HepG2 (cell line): ENCODE data around the gene JPT1. TPM values are rescaled to one million over a fixed set of nuclear protein-coding genes. Genes with fewer than 3 reads are reported as not detected.
A peak's percentile ranks its signal among the peaks of the same experiment; 100 is the strongest.

Experiments used
- AFF4 ChIP-seq: sonication (generic); formaldehyde crosslinking; IDR thresholded peaks from 2 replicates; pipeline ENCODE4 v1.4.0; 2020; ENCODE audit warnings: missing genetic modification reagents
- CREBL2 ChIP-seq: sonication (generic); formaldehyde crosslinking; IDR thresholded peaks from 2 replicates; pipeline ENCODE4 v1.8.1; 2023; ENCODE audit warnings: missing genetic modification reagents, mild to moderate bottlenecking, borderline replicate concordance
- EP300 ChIP-seq, 3 experiments: sonication (generic) in 1 of 3; formaldehyde crosslinking in 1 of 3; IDR thresholded peaks; 2 replicates each; pipeline versions ENCODE4 v1.5.1 to v1.6.1; 2011 to 2020; ENCODE audit warnings: low read depth in 2 of 3, low read length in 2 of 3, borderline replicate concordance in 1 of 3, improper control_type of control experiment in 1 of 3, mild to moderate bottlenecking in 1 of 3, missing genetic modification reagents in 1 of 3, moderate library complexity in 1 of 3
- GABPA ChIP-seq, 2 experiments: IDR thresholded peaks; 2 replicates each; pipeline ENCODE4 v1.6.1; 2011 to 2016; ENCODE audit warnings: low read depth in 2 of 2, low read length in 1 of 2, missing biosample characterization in 1 of 2, missing genetic modification characterization in 1 of 2
- HHEX ChIP-seq: IDR thresholded peaks from 2 replicates; pipeline ENCODE4 v1.6.1; 2016; ENCODE audit warnings: control low read depth
- IRX3 ChIP-seq: sonication (generic); formaldehyde crosslinking; IDR thresholded peaks from 2 replicates; pipeline ENCODE4 v1.8.1; 2023; ENCODE audit warnings: mild to moderate bottlenecking, low read depth, missing genetic modification reagents, borderline replicate concordance
- JDP2 ChIP-seq: sonication (generic); formaldehyde crosslinking; IDR thresholded peaks from 2 replicates; pipeline ENCODE4 v1.8.1; 2022; ENCODE audit warnings: missing genetic modification reagents, borderline replicate concordance
- KLF13 ChIP-seq: sonication (generic); formaldehyde crosslinking; IDR thresholded peaks from 2 replicates; pipeline ENCODE4 v1.4.0; 2020; ENCODE audit warnings: mild to moderate bottlenecking, missing genetic modification reagents
- MTERF4 ChIP-seq: sonication (generic); formaldehyde crosslinking; IDR thresholded peaks from 2 replicates; pipeline ENCODE4 v1.8.0; 2023; ENCODE audit warnings: mild to moderate bottlenecking, missing genetic modification reagents
- MXD3 ChIP-seq: IDR thresholded peaks from 2 replicates; pipeline ENCODE4 v1.6.1; 2016; ENCODE audit warnings: mild to moderate bottlenecking, missing biosample characterization, missing genetic modification reagents
- PRPF4 ChIP-seq: fragments of 200-400 bp; formaldehyde crosslinking; IDR thresholded peaks from 2 replicates; pipeline ENCODE4 v1.6.1; 2016; ENCODE audit warnings: low read length, low read depth; ENCODE audit not compliant: poor library complexity, severe bottlenecking
- RBAK ChIP-seq: sonication (generic); formaldehyde crosslinking; IDR thresholded peaks from 2 replicates; pipeline ENCODE4 v1.5.1; 2020; ENCODE audit warnings: mild to moderate bottlenecking, missing genetic modification reagents
- SP1 ChIP-seq, 2 experiments: fragments of 450-650 bp in 1 of 2; sonication (generic) in 1 of 2; formaldehyde crosslinking in 1 of 2; IDR thresholded peaks; 2 replicates each; pipeline versions ENCODE4 v1.4.0 to v1.6.1; 2016 to 2020; ENCODE audit warnings: missing genetic modification reagents in 1 of 2
- USF2 ChIP-seq, 2 experiments: sonication (generic) in 1 of 2; formaldehyde crosslinking in 1 of 2; IDR thresholded peaks; 2 replicates each; pipeline versions ENCODE4 v1.5.1 to v1.6.1; 2011 to 2020; ENCODE audit warnings: borderline replicate concordance in 1 of 2, low read depth in 1 of 2, low read length in 1 of 2, mild to moderate bottlenecking in 1 of 2, missing genetic modification reagents in 1 of 2, moderate library complexity in 1 of 2
- ZBTB14 ChIP-seq: sonication (generic); formaldehyde crosslinking; IDR thresholded peaks from 2 replicates; pipeline ENCODE4 v1.4.0; 2020; ENCODE audit warnings: missing genetic modification reagents
- ZNF781 ChIP-seq: sonication (generic); formaldehyde crosslinking; IDR thresholded peaks from 2 replicates; pipeline ENCODE4 v1.5.1; 2020; ENCODE audit warnings: borderline replicate concordance, mild to moderate bottlenecking, missing genetic modification reagents; ENCODE audit errors: not compliant biosample characterization
- ZNF816 ChIP-seq: sonication (generic); formaldehyde crosslinking; IDR thresholded peaks from 2 replicates; pipeline ENCODE4 v1.8.0; 2022; ENCODE audit warnings: missing genetic modification reagents, mild to moderate bottlenecking, borderline replicate concordance
- polyA plus RNA-seq, 8 experiments: library from polyadenylated mRNA; depleted of rRNA in 3 of 8; stranded (reverse) in 7 of 8; unstranded in 1 of 8; fragments of >200 nt; fragmentation: Illumina TruSeq in 4 of 8; extraction: Trizol in 4 of 8; gene quantifications; 2 replicates each; pipeline versions ENCODE4 v1.2.1 to v1.2.3, GENCODE V29; 2011 to 2016; ENCODE audit warnings: low read depth in 4 of 8, missing spikeins in 1 of 8, mixed read lengths in 1 of 8; ENCODE audit not compliant: insufficient read depth in 1 of 8
- total RNA-seq, 5 experiments: library from RNA; depleted of rRNA; stranded (reverse); fragments of >200 nt; fragmentation: Illumina TruSeq; extraction: Trizol; gene quantifications; 2 replicates each; pipeline ENCODE4 v1.2.3, GENCODE V29; 2016; ENCODE audit warnings: low read depth in 1 of 5

The JPT1 gene
- total and polyA plus RNA-seq, 2 of the 13 experiments (the other 11 are each of a cell fraction or from before 2014, with no cell fraction given) = 43.3 to 256 TPM

- no peak for TF ChIP-seq EP300 (IDR thresholded peaks at IDR 0.05; ENCODE audit: low read depth in 2 of 2, low read length in 2 of 2)
- no peak for TF ChIP-seq EP300 (CRISPR knock-in tag; IDR thresholded peaks at IDR 0.05; ENCODE audit: borderline replicate concordance)
- no peak for TF ChIP-seq ZNF816 (CRISPR knock-in tag)
- no peak for TF ChIP-seq KLF13 (CRISPR knock-in tag)
- TF ChIP-seq ZBTB14 (CRISPR knock-in tag) = no peak
- TF ChIP-seq ZNF781 (CRISPR knock-in tag) = no peak
- TF ChIP-seq AFF4 = no peak
- no peak for TF ChIP-seq CREBL2 (CRISPR knock-in tag)
- TF ChIP-seq MXD3 (CRISPR knock-in tag) = 0 out of 2 replicates have a peak, but pooled peaks have one; percentile 22
- no peak for TF ChIP-seq RBAK
- no peak for TF ChIP-seq SP1 (IDR thresholded peaks at IDR 0.05)
- TF ChIP-seq SP1 (CRISPR knock-in tag; IDR thresholded peaks at IDR 0.05) = no peak
- peak; percentile 26; the same call in 1 of the 2 replicates for TF ChIP-seq MTERF4 (CRISPR knock-in tag)
- no peak for TF ChIP-seq HHEX (CRISPR knock-in tag)
- TF ChIP-seq PRPF4 = no peak
- TF ChIP-seq GABPA (IDR thresholded peaks at IDR 0.05; ENCODE audit: low read depth, low read length) = no peak
- TF ChIP-seq GABPA (CRISPR knock-in tag; IDR thresholded peaks at IDR 0.05; ENCODE audit: low read depth) = no peak
- no peak for TF ChIP-seq IRX3
- no peak for TF ChIP-seq USF2 (IDR thresholded peaks at IDR 0.05; ENCODE audit: low read depth, low read length)
- TF ChIP-seq USF2 (CRISPR knock-in tag; IDR thresholded peaks at IDR 0.05; ENCODE audit: borderline replicate concordance) = no peak
- TF ChIP-seq JDP2 (CRISPR knock-in tag) = no peak
These were observed 67.1 kb downstream of the JPT1 start (continued) for GRCh38 chr17:75087182-75087557.
